Activated T-cell treated with anti-CD3 and anti-CD28 coated beads for 48 hours (primary cell): Measurements from ENCODE around the gene ALOX15B.

Experiments used
- DNase-seq: peaks from one replicate; pipeline ENCODE4 v3.0.0-alpha.2; 2020; ENCODE audit warnings: low read depth

Gene ALOX15B

DNA sequence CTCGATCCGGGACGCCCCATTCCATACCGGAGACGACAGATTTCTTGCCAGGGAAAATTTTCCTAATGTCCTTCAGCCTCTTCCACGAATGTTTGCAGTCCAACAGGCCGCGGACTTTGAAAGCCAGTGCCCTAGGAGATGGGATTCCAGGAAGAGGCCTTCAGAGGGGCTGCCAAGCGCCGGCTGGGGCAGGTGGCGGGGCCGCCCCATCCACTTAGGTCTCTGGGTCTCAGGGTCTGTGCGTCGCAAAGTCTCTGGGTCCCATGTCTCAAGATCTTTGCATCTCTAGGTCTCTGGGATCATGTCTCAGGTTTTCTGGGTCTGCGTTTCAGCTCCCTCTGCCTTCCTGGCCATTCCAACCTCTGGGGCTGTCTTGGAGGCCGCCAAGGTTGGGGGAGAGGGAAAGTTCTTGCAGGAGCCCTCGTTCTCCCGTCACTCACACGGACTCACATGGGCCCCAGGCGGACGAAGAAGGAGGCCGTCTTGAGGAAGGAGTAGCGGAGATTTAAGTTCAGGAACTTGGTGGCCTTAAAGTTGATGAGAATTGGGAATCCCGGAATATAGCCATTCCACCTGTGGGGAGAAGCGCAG is 41.4 kb downstream of the ALOX15B start:
- no peak for DNase-seq

DNA sequence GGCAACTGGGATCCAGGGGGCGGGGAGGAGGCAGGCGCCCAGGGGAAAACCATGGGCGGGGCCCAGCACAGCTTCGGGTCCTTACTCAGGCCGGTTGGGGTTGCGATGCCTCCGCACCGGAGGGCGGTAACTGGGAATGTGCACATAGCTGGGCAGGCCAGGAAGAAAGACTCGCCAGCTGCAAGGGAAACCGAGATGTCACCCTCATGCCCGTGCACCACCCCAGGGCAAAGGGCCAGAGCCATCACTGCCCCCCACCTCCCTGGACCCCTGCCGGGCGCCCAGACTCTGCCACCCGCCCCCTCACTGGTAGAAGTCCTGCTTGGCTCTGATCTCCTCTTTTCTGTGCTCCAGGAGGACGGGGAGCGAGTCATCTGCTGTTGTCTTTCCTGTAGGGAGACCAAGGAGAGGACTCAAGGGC is 42.0 kb downstream of the ALOX15B start:
- DNase-seq: no peak

DNA sequence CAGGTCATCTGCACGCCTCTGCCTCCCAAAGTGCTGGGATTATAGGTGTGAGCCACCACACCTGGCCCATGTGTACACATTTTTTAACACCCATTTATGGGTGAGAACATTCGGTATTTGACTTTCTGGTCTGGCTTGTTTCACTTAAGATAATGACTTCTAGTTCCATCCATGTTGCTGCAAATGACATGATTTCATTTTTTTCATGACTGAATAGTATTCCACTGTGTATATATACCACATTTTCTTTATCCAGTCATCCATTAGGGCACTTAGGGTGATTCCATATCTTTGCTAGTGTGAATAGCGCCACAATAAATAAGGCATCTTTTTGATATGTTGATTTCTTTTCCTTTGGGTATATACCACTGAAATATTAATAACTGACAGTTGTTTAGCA is 43.0 kb downstream of the ALOX15B start:
- no peak for DNase-seq

DNA sequence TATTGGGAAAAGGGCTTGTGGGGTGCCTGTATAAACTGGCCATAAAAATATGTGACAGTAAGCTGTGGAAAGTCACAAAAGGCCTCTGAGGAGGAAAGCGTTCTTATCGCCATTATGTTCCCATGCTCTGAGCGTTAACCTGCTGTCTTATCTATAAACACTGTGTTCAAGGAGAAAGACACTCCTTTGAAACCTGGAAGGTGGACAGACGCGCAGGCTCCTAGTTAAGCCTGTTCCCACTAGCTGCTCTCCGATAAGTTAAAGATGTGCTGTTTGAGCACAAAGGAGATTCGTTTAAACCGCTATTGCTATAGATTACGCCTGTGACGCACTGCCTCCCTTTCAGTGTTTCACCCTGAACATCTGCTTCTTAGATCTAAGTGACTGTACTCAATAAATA is 43.4 kb downstream of the ALOX15B start:
- no peak for DNase-seq

DNA sequence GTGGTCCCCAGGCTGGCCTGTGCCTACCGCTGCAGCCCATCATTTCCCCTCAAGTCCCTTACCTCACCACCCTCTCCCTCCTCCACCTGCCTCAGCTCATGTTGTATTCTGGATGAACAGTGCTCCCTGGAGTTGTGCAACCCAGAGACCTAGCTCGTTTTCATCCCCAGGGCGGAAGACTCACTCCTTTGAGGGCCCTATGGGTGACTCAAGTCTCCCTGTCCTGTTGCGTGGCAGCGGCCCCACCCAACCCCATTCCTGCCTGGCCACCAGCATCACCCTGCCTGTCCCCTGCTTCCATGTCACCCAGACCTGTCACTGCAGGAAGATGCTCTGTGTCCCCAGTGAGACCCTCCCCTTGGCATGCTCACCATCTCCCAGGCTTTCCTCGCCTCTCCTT is 45.4 kb downstream of the ALOX15B start:
- DNase-seq: no peak

DNA sequence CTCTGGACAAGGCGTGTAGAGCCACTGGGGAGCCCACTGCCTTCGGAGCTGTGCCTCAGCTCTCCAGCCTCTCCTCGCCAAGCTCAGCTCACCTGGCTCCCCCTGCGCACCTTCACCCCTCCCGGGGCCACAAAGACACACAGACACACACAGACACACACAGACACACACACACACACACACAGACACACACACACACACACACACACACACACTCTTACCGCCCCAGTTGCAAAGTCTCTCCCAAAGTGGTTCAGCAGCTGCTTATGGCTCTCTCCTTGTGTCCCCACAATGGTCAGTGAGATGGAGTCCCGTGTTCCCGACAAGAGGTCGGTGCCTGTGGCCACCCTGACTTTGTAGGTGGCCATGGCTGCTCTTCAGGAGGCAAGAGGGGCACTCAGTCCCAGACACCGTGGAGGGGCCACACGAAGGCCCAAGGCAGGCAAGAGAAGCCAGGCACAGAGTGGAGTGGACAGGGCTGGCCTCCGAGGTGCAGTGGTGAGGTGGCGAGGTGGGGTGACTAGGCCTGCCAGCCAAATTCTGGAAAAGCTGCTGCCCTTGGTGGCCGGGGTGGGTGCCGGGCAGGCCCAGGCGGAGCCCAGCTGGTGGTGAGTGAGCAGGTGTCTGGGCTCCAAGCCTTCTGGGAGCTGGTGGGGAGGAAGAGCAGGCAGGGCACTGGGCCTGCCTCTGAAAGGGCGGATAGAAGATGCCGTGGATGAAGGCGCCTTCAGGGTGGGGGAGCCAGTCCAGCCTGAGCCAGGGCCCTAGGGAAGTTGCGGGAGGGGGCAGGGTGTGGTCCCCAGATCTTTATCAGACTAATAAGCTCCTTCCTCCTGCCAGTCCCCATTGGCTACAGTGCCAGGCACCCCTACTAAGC is 48.5 kb downstream of the ALOX15B start, which contains the start of gene ALOX12B:
ALOX12B (minus strand) TSS at position 642 of the 877 bp plus-strand sequence; CDS start at position 368, 274 bp downstream.
- no peak for DNase-seq

DNA sequence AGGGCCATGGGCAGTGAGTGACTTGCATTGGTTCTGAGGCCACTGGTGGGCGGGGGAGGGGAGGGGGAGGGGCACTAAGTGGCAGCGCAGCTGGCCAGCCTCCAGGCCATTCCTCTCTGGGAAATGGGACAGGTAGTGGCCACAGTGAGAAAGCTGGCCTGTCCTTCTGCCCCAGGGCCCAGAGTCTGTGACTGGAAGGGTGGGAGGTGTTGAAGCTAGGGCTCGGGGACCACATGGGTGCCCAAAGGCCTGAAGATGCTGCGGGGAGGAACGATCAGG is 49.0 kb downstream of the ALOX15B start:
- no peak for DNase-seq

DNA sequence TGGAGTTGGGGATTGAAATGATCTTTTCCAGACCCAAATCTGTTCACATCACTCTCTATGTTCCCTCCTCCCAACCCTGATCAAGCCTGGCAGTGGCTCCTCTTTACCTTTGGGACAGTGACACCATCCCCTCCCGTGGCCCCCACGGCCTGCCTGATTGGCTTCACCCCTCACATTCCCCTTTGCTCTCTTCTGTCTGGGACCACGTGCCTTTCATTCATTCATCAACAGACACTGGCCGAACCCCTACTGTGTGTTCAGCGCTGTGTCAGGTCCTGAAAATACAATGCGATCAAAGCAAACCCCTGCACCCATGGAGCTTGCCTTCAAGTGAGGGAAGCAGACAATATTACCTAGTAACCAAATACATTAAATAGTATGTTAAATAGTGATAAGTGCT is 50.9 kb downstream of the ALOX15B start:
- DNase-seq: no peak

DNA sequence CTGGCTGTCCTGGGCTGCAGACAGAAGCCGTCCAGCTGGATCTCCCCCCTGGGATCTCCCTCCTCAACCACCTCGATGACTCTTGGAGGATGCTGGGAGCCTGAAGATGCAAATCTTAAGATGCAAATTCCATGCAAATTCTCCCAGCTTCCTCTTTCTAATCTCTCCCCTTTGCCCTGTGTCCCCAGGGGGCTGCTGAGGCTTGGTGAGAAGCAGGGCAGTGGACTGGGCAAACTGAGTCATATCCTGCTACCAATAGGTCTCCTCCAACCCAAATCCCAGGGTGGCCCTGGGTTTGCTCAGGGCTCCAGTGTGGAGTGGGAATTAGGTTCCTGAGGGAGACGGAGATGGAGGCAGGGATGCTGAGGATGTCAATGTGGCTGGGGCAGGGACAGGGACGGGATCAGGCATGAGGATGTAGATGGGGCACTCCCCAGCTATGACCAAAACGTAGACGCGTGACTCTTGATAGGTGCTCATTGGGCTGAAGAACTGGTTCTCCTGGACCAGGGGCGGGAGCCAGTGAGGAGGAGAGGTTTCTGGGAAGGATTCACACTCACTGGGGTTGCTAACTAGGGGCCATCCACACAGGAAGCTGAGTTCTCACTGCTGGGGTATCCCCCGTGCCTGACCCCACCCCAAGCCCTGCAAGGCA is 52.3 kb downstream of the ALOX15B start:
- no peak for DNase-seq

DNA sequence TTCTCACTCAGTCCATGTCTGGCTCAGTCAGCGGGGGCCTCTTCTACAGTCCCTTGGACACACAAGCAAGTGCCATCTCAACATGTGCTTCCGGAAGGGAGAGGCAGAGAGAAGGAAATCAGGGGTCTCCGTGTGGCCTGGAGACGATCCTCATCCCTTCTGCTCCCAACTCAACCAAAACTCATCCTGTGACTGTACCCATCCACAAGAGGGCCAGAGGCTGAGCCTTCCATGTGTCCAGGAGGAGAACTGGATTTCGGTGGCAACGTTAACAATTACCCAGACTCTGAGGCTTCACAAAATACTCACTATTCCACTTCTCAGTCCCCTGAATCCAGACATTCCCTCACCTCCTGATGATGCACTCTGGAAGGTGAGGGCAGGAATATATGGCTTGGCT is 56.5 kb downstream of the ALOX15B start:
- DNase-seq: no peak

DNA sequence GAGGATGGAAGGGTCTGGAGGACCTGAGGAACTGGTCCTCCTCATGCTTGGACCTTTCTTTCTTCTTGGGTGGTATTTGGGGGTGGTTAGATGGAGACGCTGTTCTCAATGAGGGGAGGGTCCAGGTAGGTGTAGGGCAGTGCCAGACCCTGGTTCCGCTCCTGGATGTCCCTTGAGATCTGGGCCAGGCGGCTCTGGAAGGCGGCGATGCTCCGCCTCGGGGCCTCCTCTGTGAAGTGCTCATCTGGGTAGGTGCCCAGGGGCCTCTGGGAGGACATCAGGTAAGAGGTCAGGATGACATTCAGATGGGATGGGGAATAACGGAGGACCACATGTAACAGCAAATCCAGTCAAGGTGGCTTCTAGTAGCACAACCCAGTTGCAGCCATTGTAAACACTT is 57.7 kb downstream of the ALOX15B start:
- no peak for DNase-seq
